Activated naive CD8-positive, alpha-beta T cell treated with anti-CD3 and anti-CD28 coated beads, Interleukin-2, amount 50 U/mL, for 24 hours (primary cell): ENCODE results near the gene PIEZO1.
A peak's percentile ranks its signal among the peaks of the same experiment; 100 is the strongest.

ENCODE experiments used
- ATAC-seq: fragments of 150-1000 bp; cut with Tn5 transposase; one replicate; pipeline ENCODE4 v1.10.0; 2021
- DNase-seq: peaks from one replicate; pipeline ENCODE4 v3.0.0; 2021
- H3K27ac Mint-ChIP-seq: one replicate; pipeline ENCODE4 v1.8.0; 2021; ENCODE audit warnings: mild to moderate bottlenecking, mixed read lengths
- H3K27me3 Mint-ChIP-seq: one replicate; pipeline ENCODE4 v1.8.0; 2021; ENCODE audit warnings: mixed read lengths
- H3K36me3 Mint-ChIP-seq: one replicate; pipeline ENCODE4 v1.8.0; 2021; ENCODE audit warnings: low read depth, mixed read lengths
- H3K4me1 Mint-ChIP-seq: one replicate; pipeline ENCODE4 v1.8.0; 2021; ENCODE audit warnings: mixed read lengths
- H3K4me3 Mint-ChIP-seq: one replicate; pipeline ENCODE4 v1.8.0; 2021; ENCODE audit warnings: mild to moderate bottlenecking, moderate library complexity, mixed read lengths
- H3K9me3 Mint-ChIP-seq: one replicate; pipeline ENCODE4 v1.8.0; 2021; ENCODE audit warnings: mixed read lengths

Gene PIEZO1

DNA sequence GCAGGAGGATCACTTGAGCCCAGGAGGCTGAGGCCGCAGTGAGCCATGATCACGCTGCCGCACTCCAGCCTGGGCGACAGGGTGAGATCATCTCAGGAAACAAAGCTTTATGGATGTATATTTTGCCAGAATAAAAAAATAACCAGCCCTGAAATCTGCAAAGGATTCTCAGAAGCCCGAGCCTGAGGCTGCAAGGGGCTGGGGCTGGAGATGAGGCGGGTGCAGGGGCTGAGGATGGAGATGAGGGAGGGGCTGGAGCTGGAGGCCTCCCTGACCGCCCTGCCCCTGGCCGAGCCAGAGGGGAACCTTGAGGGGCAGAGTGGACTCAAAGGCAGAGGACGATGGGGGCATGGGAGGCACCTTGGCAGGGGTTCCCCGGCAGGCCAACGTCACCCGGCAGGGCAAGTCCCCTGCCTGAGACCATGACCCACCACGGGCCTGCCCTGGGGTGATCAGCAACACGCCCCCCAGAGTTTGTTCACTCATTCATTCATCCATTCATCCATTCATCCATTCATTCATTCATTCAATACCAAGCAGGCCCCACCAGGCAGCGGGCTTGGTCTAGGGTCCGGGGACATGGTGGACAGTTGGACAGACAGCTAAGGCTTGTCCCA, 32.5 kb downstream of the PIEZO1 start:
- Mint-ChIP-seq H3K36me3 (no peaks in the 10 kb centered on the region), H3K4me3 (no peak overlapping the region), H3K4me1 (no peaks in the 10 kb centered on the region), H3K27me3 (no peaks in the 10 kb centered on the region), H3K9me3 (no peaks in the 10 kb centered on the region), H3K27ac (no peak overlapping the region)
- DNase-seq (no peak), ATAC-seq (no peak)

DNA sequence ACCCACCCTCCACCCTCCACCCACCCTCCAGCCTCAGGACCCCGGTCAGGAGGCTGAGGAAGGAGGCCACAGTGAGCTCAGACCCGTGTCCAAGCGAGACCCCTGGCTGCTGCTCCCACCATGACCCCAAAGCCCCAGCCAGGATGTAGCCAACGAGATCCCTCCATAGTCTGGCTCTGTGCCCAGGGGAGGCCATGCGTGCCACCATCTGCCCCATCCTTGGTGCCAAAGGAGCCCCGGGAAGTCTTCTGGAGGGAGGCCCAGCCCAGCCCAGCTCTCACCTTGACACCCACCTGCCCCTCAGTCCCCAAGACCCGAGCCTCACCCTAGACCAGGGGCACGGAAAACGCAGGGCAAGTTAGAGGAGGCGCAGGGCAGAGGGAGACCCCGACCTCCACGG, 34.2 kb downstream of the PIEZO1 start:
- Mint-ChIP-seq H3K4me1 (peaks cover 10% of the 10 kb centered on the region), H3K9me3 (no peaks in the 10 kb centered on the region), H3K4me3 (no peak overlapping the region), H3K36me3 (no peaks in the 10 kb centered on the region), H3K27ac (no peak overlapping the region), H3K27me3 (no peaks in the 10 kb centered on the region)
- no peak for DNase-seq
- no peak for ATAC-seq

DNA sequence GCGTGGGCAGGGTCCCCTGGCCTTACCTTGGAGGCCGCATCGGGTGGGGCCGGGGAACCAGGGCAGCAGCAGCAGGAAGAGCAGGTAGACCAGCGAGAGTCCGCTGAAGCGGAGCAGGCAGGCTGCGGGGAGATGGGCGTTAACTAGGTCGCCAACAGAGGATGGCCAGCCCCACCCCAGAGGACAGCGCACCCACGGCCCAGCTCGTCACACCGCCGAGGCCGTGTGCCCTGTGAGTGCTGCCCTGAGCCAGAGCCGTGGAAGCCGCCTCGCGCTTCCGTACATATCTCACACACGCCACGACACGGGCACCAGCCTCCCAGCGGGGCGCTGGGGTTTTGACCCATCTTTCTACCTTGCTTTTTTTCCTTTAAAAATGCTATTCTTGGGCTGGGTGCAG, 35.7 kb downstream of the PIEZO1 start:
- Mint-ChIP-seq H3K4me1 (peaks cover 21% of the 10 kb centered on the region), H3K36me3 (no peaks in the 10 kb centered on the region), H3K27ac (no peak overlapping the region), H3K4me3 (no peak overlapping the region), H3K27me3 (no peaks in the 10 kb centered on the region), H3K9me3 (no peaks in the 10 kb centered on the region)
- no peak for ATAC-seq
- no peak for DNase-seq

- Mint-ChIP-seq H3K9me3 (no peaks in the 10 kb centered on the region), H3K36me3 (no peaks in the 10 kb centered on the region), H3K4me3 (no peak overlapping the region), H3K27ac (no peak overlapping the region), H3K27me3 (no peaks in the 10 kb centered on the region), H3K4me1 (peaks cover 26% of the 10 kb centered on the region)
- DNase-seq (no peak), ATAC-seq (no peak)
Observed at GRCh38 chr16:88748364-88748763, 36.7 kb downstream of the PIEZO1 start.

DNA sequence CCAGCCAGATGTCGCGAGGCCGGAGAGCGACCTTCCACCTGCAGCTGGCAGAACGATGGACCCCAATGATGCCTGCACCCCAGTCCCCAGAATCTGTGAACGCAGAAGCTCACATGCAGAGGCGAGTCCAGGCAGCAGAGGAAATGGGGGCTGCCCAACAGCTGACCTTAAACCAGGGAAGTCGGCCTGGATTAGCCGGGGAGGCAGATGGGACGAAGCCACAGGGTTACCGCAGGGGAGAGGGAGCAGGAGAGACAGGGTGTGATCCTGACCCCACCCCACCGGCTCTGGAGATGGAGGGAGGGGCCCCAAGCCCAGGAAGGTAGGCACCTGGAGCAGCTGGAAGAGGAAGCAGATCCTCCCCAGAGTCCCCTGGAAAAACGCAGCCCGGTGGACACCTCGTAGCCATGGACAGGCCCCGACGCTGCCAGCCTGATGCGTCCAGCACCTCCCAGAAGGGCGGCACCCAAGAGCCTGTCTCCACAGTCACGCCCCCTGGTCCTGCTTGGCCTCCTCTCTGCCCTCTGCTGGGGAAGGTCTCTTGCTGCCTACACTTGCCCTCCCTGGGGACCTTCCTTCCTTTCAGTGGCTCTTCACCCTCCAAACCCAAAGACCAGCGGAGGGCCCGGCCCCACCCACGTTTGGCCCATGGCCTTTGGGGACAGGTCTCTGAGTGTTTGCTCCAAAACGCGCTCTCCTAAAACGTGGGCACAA, 37.3 kb downstream of the PIEZO1 start:
- H3K27ac Mint-ChIP-seq: no peak overlapping the region
- H3K4me3 Mint-ChIP-seq: no peak overlapping the region
- DNase-seq (peak; percentile 46), ATAC-seq (no peak)
- H3K27me3 Mint-ChIP-seq: no peaks in the 10 kb centered on the region
- peaks cover 26% of the 10 kb centered on the region for H3K4me1 Mint-ChIP-seq
- no peaks in the 10 kb centered on the region for H3K36me3 Mint-ChIP-seq
- no peaks in the 10 kb centered on the region for H3K9me3 Mint-ChIP-seq

GRCh38 chr16:88746506-88746905, 38.5 kb downstream of the PIEZO1 start:
- ATAC-seq (no peak), DNase-seq (no peak)
- H3K27ac Mint-ChIP-seq: no peak overlapping the region
- no peaks in the 10 kb centered on the region for H3K9me3 Mint-ChIP-seq
- no peaks in the 10 kb centered on the region for H3K36me3 Mint-ChIP-seq
- H3K4me1 Mint-ChIP-seq: peaks cover 26% of the 10 kb centered on the region
- H3K27me3 Mint-ChIP-seq: no peaks in the 10 kb centered on the region
- no peak overlapping the region for H3K4me3 Mint-ChIP-seq

DNA sequence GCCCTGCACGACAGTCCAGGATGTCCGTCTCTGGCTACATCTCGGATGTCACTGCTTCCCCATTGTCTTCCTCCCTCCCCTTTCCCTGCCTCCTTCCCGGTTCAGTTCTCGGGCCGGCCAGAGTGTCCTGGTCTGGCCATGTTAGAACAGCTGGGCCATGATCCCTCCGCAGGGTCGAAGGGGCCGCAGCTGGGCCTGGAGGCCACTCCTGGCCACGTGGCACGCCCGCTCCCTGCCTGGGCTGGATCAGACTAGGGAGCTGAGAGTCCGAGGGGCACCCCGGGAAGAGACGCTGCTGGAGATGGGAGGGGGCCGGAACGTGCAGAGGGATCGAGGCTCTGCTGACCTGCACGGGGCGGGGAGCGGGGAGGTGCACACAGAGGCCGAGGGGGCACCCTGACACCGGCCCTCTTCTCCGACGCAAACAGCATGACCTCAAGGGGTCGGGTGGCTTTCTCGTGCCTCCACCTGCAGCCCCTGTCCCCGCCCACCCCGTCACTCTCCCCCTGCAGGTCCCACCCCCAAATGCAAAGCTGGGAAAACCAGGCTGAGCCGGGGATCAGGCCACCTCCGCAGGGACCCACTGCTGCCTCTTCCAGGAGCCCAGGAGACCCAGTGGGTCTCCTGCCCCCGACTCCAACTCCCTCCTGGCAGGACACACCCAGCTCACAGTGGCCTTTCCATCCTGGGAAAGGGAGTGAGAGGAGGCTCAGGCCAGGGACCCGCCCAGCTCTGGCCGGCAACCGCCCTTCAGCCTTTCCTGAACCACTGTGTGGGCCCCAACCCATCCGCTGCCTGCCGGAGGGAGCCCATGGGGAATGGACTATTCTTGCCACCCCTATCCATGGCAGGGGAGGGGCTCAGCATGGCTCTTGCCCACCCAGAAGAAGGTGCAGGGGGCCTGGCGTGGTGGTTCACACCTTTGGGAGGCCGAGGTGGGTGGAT, 40.2 kb downstream of the PIEZO1 start:
- Mint-ChIP-seq H3K4me1 (peaks cover 26% of the 10 kb centered on the region), H3K27ac (no peak overlapping the region), H3K27me3 (no peaks in the 10 kb centered on the region), H3K9me3 (no peaks in the 10 kb centered on the region), H3K4me3 (no peak overlapping the region), H3K36me3 (peaks cover 3% of the 10 kb centered on the region)
- no peak for ATAC-seq
- no peak for DNase-seq

- Mint-ChIP-seq H3K27me3 (no peaks in the 10 kb centered on the region), H3K36me3 (peaks cover 3% of the 10 kb centered on the region), H3K4me3 (no peak overlapping the region), H3K9me3 (no peaks in the 10 kb centered on the region), H3K4me1 (peaks cover 26% of the 10 kb centered on the region), H3K27ac (no peak overlapping the region)
- ATAC-seq (peak; percentile 42), DNase-seq (peak; percentile 86)
Observed at GRCh38 chr16:88743693-88744576, 41.1 kb downstream of the PIEZO1 start.

GRCh38 chr16:88742896-88743605, 42.0 kb downstream of the PIEZO1 start:
- Mint-ChIP-seq H3K27me3 (no peaks in the 10 kb centered on the region), H3K27ac (no peak overlapping the region), H3K36me3 (peaks cover 3% of the 10 kb centered on the region), H3K4me1 (peaks cover 26% of the 10 kb centered on the region), H3K4me3 (no peak overlapping the region), H3K9me3 (no peaks in the 10 kb centered on the region)
- ATAC-seq (no peak), DNase-seq (no peak)

DNA sequence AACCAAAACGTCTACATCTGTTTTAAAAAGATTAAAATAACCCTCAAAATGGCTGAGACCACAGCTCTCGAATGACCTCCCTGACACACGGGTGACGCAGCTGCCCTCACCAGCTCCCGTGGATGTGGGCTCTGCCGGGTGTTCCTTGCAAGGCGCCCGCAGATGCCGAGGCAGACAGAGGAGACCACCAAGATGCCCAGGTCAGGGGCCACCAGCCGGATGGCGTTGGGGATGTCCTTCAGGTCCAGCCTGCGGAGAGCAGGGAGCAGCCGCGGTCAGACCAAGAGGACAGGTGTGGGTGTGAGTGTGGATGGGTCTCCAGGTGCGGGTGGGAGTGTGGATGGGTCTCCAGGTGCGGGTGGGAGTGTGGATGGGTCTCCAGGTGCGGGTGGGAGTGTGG, 43.7 kb downstream of the PIEZO1 start:
- peaks cover 3% of the 10 kb centered on the region for H3K36me3 Mint-ChIP-seq
- H3K9me3 Mint-ChIP-seq: no peaks in the 10 kb centered on the region
- no peak overlapping the region for H3K27ac Mint-ChIP-seq
- no peak overlapping the region for H3K4me3 Mint-ChIP-seq
- H3K27me3 Mint-ChIP-seq: no peaks in the 10 kb centered on the region
- ATAC-seq (no peak), DNase-seq (no peak)
- H3K4me1 Mint-ChIP-seq: peaks cover 20% of the 10 kb centered on the region

DNA sequence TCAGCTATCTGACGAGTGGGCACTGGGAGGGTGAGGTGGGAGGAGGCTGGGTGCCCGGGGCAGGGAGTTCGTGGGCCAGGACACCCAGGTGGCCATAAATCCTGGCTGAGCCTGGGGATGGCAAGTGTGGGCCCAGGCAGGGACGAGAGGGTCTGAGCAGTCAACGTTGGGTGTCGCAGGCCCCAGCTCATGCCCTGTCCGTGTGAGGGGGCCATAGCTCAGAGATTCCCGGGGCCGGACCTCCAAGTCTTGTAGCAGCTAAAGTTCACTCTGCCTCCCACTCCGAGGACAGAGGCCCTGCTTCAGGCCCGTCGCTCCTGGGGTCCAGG, 44.3 kb downstream of the PIEZO1 start:
- no peak for ATAC-seq
- H3K4me1 Mint-ChIP-seq: peaks cover 15% of the 10 kb centered on the region
- no peaks in the 10 kb centered on the region for H3K27me3 Mint-ChIP-seq
- no peaks in the 10 kb centered on the region for H3K9me3 Mint-ChIP-seq
- H3K4me3 Mint-ChIP-seq: no peak overlapping the region
- H3K36me3 Mint-ChIP-seq: peaks cover 3% of the 10 kb centered on the region
- H3K27ac Mint-ChIP-seq: no peak overlapping the region
- DNase-seq: no peak

DNA sequence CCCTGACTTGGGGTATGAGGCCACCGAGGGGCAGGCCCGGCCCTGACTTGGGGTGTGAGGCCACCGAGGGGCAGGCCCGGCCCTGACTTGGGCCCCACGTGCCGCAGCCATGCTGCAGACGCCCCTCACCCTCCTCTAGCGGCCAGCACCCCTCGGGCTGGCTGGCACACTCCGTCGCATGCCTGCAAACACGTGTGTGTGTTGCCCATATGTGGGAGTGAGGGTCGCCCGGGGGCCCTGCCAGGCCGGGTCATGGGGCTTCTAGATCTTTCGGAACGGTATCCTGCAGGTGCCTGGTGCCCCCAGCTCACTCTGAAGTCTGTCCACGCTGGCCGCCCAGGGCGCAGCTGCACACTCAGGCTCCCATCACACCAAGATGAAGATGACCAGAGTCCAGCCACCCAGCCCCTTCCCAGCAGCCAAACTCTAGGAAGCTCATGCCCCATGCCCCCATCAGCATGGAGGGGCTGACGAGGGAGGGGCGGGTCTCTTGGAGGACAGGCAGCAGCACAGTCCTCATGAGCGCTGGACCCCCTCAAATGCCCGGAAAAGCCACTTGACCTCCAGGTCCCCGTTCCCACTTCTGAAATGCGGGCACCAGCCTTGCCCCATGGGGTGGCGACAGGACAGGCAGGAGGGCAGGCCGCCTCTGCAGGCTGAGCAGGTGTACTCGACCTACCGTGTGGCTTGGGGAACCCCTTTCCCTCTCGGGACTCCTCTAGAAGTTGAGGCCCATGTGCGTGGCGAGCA, 44.9 kb downstream of the PIEZO1 start:
- Mint-ChIP-seq H3K4me3 (no peak overlapping the region), H3K36me3 (peaks cover 3% of the 10 kb centered on the region), H3K9me3 (no peaks in the 10 kb centered on the region), H3K27me3 (no peaks in the 10 kb centered on the region), H3K27ac (no peak overlapping the region), H3K4me1 (peaks cover 9% of the 10 kb centered on the region)
- ATAC-seq: no peak
- DNase-seq: no peak
